ENCODE results near the gene CETP. TPM values are rescaled to one million over a fixed set of nuclear protein-coding genes. Genes with fewer than 3 reads are reported as not detected.

The CETP gene
- total and polyA plus RNA-seq, 4 experiments from 2014 or later, result 0.14 TPM; not detected in 3

DNA sequence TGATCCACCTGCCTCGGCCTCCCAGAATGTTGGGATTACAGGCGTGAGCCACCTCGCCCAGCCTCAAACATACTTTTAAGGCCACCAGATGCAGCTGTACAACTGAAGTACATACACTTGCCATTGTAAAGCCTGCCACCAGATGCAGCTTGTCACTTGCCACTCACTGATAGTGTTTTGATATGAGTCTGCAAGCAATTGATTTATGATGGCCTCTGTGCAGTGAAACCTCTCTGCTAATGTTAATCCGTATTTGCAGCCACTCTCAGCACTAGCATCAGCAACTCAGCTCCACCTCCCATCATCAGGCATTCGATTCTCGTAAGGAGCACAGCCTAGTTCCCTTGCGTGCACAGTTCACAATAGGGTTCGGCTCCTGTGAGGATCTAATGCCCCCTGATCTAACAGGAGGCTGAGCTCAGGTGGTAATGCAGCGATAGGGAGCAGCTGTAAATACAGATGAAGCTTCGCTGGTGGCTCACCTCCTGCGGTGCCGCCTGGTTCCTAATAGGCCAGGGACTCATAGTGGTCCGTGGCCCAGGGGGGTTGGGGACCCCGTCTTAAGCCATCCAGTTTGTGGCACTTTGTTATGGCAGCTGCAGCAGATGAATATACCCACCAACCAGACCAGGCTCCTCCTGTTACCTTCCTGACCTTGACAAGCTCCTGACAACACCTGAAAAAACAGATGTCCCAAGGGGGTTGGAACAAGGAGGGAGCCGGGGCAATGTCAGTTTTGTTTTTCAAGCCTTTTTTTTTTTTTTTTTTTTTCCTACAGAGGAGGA, 31.1 kb upstream of the CETP start:
- peak overlapping the region; percentile 96 for H3K27ac ChIP-seq (ENCODE audit: low read depth, low read length)
- peaks cover 17 to 41% (median 26%) of the 10 kb centered on the region in 4 donors for H3K4me1 Mint-ChIP-seq
- H3K9me3 ChIP-seq (ENCODE audit: control insufficient read depth in 1 of 2, low read length in 2 of 2), result no peaks in the 10 kb centered on the region
- peak overlapping the region in 6 of 8 donors; percentile 29 to 99 (median 96) for H3K4me3 Mint-ChIP-seq
- DNase-seq, result no peak
- peaks cover under 1% of the 10 kb centered on the region for H3K36me3 ChIP-seq (ENCODE audit: insufficient read depth, low read length)
- H3K36me3 Mint-ChIP-seq, result peaks cover 8 to 36% of the 10 kb centered on the region in 2 donors
- peaks cover 35% of the 10 kb centered on the region for H3K4me1 ChIP-seq (ENCODE audit: insufficient read depth, low read length)
- H3K27me3 ChIP-seq (ENCODE audit: insufficient read depth, low read length), result no peaks in the 10 kb centered on the region
- intact Hi-C loops (cut with micrococcal nuclease), result loop anchor here (10.0 kb wide), 1 partner anchor 206 kb away; no protein-coding TSS in a partner anchor
- CTCF ChIA-PET (ENCODE audit: partially characterized antibody), result interaction anchor here (0.7 to 1.1 kb wide), 3 partner anchors 10 to 84 kb away, joined by 3 to 5 read pairs (median 3); no protein-coding TSS in a partner anchor
- no peaks in the 10 kb centered on the region for H3K27me3 Mint-ChIP-seq
- peak overlapping the region; percentile 93 to 99 (median 96) for H3K27ac Mint-ChIP-seq
- POLR2A ChIA-PET (ENCODE audit: partially characterized antibody), result interaction anchor here (0.6 to 4.7 kb wide), 14 partner anchors 8 to 434 kb away, joined by 4 to 51 read pairs (median 10); partner anchors contain the start of genes CPNE2 and NLRC5
- no peaks in the 10 kb centered on the region for H3K9me3 Mint-ChIP-seq
- no peak overlapping the region for H3K4me3 ChIP-seq (ENCODE audit: low read length in 2 of 2)

DNA sequence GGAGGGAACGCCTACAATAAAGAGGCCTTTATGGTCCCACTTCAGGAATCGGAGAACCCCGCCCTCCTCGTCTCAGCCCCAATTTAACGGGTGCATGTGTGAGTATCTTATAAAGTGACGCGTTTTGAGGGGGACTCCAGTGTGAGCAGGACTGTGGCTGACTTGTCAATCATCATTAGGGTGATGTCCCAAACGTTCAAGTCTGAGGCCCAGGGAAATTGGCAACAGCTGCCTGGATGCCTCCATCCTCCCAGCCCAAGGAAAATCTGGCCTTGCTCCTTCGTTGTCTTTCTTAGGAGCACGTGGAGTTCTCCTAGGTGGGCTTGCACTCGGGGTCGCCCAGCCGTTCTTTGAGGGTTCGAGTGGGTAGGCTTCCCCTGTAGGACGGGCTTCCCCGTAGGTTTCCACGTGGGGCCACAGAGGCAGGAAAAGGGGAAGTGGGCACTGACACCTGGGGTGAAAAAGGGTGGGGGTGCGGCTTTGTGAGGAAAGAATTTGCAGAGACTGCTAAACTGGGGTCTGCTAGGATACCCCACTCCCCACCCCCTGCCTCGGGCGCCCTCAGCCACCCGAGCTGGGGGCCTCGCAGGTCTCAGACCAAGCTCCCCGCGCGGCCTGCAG, 30.4 kb upstream of the CETP start:
- peak in 1 of 5 donors; percentile 47 for DNase-seq
- Mint-ChIP-seq H3K4me1 (peaks cover 19 to 45% (median 31%) of the 10 kb centered on the region in 4 donors), H3K27me3 (no peaks in the 10 kb centered on the region), H3K27ac (peak overlapping the region; percentile 93 to 99 (median 96)), H3K9me3 (no peaks in the 10 kb centered on the region), H3K4me3 (peak overlapping the region; percentile 95 to 99 (median 98)), H3K36me3 (peaks cover 12 to 42% of the 10 kb centered on the region in 2 donors)
- Histone ChIP-seq H3K27ac (ENCODE audit: low read depth, low read length) (peak overlapping the region; percentile 96), H3K9me3 (ENCODE audit: control insufficient read depth in 1 of 2, low read length in 2 of 2) (no peaks in the 10 kb centered on the region), H3K36me3 (ENCODE audit: insufficient read depth, low read length) (peaks cover 7% of the 10 kb centered on the region), H3K4me3 (ENCODE audit: low read length in 2 of 2) (peak overlapping the region; percentile 19 to 83), H3K4me1 (ENCODE audit: insufficient read depth, low read length) (peaks cover 42% of the 10 kb centered on the region), H3K27me3 (ENCODE audit: insufficient read depth, low read length) (no peaks in the 10 kb centered on the region)
- intact Hi-C loops (cut with micrococcal nuclease), result loop anchor here (10.0 kb wide), 1 partner anchor 207 kb away; no protein-coding TSS in a partner anchor
- ChIA-PET POLR2A (ENCODE audit: partially characterized antibody) (interaction anchor here (0.6 to 4.7 kb wide), 34 partner anchors 7 to 879 kb away, joined by 3 to 51 read pairs (median 5); partner anchors contain the start of genes BBS2, CCDC102A, CIAPIN1 and COQ9), CTCF (ENCODE audit: partially characterized antibody) (interaction anchor here (0.7 to 1.1 kb wide), 3 partner anchors 10 to 85 kb away, joined by 3 to 5 read pairs (median 3); no protein-coding TSS in a partner anchor)

DNA sequence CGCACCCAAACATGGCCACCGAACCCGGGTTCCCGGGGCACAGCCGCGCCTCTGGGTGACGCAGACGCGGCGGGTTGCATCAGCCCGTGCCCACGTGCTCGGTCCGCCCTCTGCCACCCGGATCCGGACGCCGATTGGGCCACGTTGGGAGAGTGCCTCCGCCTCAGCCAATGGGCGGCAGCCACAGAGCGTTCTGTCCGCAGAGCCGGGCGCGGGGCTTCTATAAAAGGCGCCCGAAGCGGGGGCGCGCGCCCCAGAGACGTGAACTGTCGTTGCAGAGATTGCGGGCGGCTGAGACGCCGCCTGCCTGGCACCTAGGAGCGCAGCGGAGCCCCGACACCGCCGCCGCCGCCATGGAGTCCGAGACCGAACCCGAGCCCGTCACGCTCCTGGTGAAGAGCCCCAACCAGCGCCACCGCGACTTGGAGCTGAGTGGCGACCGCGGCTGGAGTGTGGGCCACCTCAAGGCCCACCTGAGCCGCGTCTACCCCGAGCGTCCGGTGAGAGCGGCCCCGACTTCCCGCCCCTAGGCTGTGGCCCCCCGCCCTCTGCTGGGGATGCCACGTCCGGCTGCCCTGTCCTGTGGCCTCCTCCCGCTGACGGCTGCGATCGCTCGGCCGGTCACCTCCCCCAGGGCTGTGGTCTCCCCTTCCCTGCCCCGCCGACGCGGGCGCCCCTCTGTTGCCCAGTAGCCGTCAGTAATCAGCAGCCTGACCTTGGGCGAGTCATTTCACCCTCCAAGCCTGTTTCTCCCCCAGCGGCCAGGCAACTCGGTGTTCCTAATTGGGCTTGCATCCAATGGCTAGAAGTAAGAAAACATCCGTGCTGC, 29.6 kb upstream of the CETP start, which contains the start of gene HERPUD1:
TSS of gene HERPUD1 (plus strand) at position 251 of the 829 bp plus-strand sequence. CDS start at position 354, 103 bp downstream.
- peaks cover 48% of the 10 kb centered on the region for H3K4me1 ChIP-seq (ENCODE audit: insufficient read depth, low read length)
- no peaks in the 10 kb centered on the region for H3K27me3 Mint-ChIP-seq
- intact Hi-C loops (cut with micrococcal nuclease), result loop anchor here (1.0 to 10.0 kb wide), 6 partner anchors 32 to 368 kb away; partner anchors contain the start of genes NLRC5, PSME3IP1 and RSPRY1
- no peaks in the 10 kb centered on the region for H3K9me3 Mint-ChIP-seq
- H3K4me3 Mint-ChIP-seq, result peak within 1 kb of the TSS; percentile 95 to 99 (median 98)
- peaks cover 23 to 52% (median 37%) of the 10 kb centered on the region in 4 donors for H3K4me1 Mint-ChIP-seq
- DNase-seq, result peak; percentile 98 to 99 (median 99)
- POLR2A ChIA-PET (ENCODE audit: partially characterized antibody), result interaction anchor here (0.7 to 4.7 kb wide), 36 partner anchors 8 to 878 kb away, joined by 3 to 51 read pairs (median 5); partner anchors contain the start of genes BBS2, CCDC102A, CIAPIN1 and COQ9
- H3K27me3 ChIP-seq (ENCODE audit: insufficient read depth, low read length), result no peaks in the 10 kb centered on the region
- peak within 1 kb of the TSS; percentile 95 to 99 (median 98) for H3K27ac Mint-ChIP-seq
- peaks cover 19 to 49% of the 10 kb centered on the region in 2 donors for H3K36me3 Mint-ChIP-seq
- H3K36me3 ChIP-seq (ENCODE audit: insufficient read depth, low read length), result peaks cover 14% of the 10 kb centered on the region
- H3K9me3 ChIP-seq (ENCODE audit: control insufficient read depth in 1 of 2, low read length in 2 of 2), result no peaks in the 10 kb centered on the region
- peak within 1 kb of the TSS; percentile 96 for H3K27ac ChIP-seq (ENCODE audit: low read depth, low read length)
- CTCF ChIA-PET (ENCODE audit: partially characterized antibody), result no interaction called here
- H3K4me3 ChIP-seq (ENCODE audit: low read length in 2 of 2), result peak within 1 kb of the TSS; percentile 51 to 83

DNA sequence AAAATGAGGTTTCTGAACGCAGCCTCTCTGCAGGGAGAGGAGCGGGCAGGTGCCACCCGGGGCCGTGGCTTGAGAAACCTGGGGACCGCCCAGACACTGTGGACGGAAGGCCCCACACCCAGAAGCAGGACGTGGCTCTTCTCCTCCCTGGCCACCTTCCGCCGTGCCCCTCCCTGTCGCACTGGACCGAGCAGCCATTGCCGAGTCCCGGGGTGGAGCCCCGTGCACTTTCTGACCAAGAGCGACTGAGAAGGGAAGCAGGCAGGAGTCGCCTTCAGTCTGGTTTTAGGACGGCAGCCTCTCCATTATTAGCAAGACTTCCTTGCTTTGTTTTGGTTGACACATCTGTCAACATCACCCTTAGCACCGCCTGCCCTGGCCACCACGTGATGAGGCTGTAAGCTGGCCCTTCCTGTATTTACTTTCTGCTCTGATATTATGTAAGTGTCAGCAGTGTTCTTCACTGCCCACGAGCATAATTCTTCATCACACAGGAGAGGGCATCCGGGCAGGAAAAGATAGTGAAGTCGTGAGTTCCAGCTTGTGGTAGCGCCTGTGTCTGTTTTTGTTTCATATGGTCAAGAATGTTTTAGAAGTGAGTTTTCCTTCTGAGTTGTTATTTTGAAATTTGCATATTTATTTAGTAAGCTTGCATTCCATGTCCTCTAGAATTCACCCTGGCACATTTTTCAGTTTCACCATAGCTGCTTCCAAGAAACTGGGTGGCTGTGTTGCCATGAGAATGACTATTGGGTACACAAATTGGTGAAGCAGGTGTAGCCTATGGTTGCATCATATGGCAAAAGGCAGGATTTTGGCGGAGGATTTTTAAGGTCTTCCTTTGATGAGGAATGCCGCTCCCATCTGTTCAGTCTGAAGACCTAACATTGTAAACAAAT, 28.8 kb upstream of the CETP start:
- intact Hi-C loops (cut with micrococcal nuclease), result loop anchor here (1.0 to 10.0 kb wide), 6 partner anchors 31 to 367 kb away; partner anchors contain the start of genes NLRC5, PSME3IP1 and RSPRY1
- Mint-ChIP-seq H3K9me3 (no peaks in the 10 kb centered on the region), H3K4me3 (peak overlapping the region; percentile 95 to 99 (median 98)), H3K27ac (peak overlapping the region; percentile 86 to 99 (median 98)), H3K27me3 (no peaks in the 10 kb centered on the region), H3K36me3 (peaks cover 25 to 58% of the 10 kb centered on the region in 2 donors), H3K4me1 (peaks cover 28 to 61% (median 41%) of the 10 kb centered on the region in 4 donors)
- no peaks in the 10 kb centered on the region for H3K9me3 ChIP-seq (ENCODE audit: control insufficient read depth in 1 of 2, low read length in 2 of 2)
- peaks cover 57% of the 10 kb centered on the region for H3K4me1 ChIP-seq (ENCODE audit: insufficient read depth, low read length)
- H3K27ac ChIP-seq (ENCODE audit: low read depth, low read length), result peak overlapping the region; percentile 96
- peak in 3 of 5 donors; percentile 26 to 47 (median 38) for DNase-seq
- H3K27me3 ChIP-seq (ENCODE audit: insufficient read depth, low read length), result no peaks in the 10 kb centered on the region
- ChIA-PET CTCF (ENCODE audit: partially characterized antibody) (interaction anchor here (1.0 to 1.9 kb wide), 3 partner anchors 25 to 66 kb away, joined by 5 to 7 read pairs (median 5); no protein-coding TSS in a partner anchor), POLR2A (ENCODE audit: partially characterized antibody) (interaction anchor here (0.6 to 4.7 kb wide), 32 partner anchors 9 to 514 kb away, joined by 3 to 51 read pairs (median 6); partner anchors contain the start of genes CIAPIN1, COQ9, NLRC5 and PSME3IP1)
- peak overlapping the region; percentile 51 to 83 for H3K4me3 ChIP-seq (ENCODE audit: low read length in 2 of 2)
- peaks cover 23% of the 10 kb centered on the region for H3K36me3 ChIP-seq (ENCODE audit: insufficient read depth, low read length)

DNA sequence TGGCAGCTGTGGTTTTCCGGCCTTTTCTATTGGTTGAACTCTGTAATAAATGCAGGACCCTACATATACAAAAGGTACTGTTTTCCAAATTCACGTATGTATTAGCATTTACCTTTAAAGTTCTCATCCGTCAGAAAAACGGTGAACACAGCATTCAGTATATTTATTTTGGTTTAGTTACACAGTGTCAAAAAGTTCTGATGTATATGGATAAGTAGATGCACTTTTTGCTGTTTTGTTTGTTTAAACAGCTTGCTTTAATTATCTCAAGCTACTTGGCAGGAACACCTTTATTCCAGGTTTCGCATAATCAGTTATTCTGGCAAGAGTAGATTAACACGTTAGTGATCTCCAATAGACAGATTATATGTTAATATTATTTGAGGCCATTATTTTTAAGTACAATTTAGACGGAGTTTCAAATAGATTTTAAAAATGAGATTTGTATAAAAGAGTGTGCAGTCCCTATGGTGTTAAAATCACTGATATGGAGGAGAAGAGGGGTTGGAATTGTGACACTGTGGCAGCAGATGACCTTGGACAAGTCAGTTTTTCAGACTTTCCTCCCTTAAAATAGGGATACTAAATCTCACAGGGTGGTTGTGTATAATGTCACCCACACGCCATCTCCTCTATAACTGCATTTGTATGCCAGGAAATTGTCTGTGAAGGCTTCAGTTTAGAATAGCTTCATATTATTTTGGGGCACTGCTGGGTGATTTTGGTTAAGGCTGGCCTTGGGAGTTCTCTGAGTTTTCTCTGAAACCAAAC, 27.7 kb upstream of the CETP start:
- Mint-ChIP-seq H3K9me3 (no peaks in the 10 kb centered on the region), H3K27ac (peak overlapping the region; percentile 64 to 99 (median 97)), H3K4me3 (peak overlapping the region; percentile 95 to 99 (median 98)), H3K4me1 (peaks cover 37 to 68% (median 51%) of the 10 kb centered on the region in 4 donors), H3K36me3 (peaks cover 33 to 68% of the 10 kb centered on the region in 2 donors), H3K27me3 (no peaks in the 10 kb centered on the region)
- Histone ChIP-seq H3K27me3 (ENCODE audit: insufficient read depth, low read length) (no peaks in the 10 kb centered on the region), H3K36me3 (ENCODE audit: insufficient read depth, low read length) (peaks cover 31% of the 10 kb centered on the region), H3K27ac (ENCODE audit: low read depth, low read length) (peak overlapping the region; percentile 96), H3K9me3 (ENCODE audit: control insufficient read depth in 1 of 2, low read length in 2 of 2) (no peaks in the 10 kb centered on the region), H3K4me1 (ENCODE audit: insufficient read depth, low read length) (peaks cover 67% of the 10 kb centered on the region), H3K4me3 (ENCODE audit: low read length in 2 of 2) (peak overlapping the region; percentile 51 to 83)
- no peak for DNase-seq
- ChIA-PET POLR2A (ENCODE audit: partially characterized antibody) (interaction anchor here (0.7 to 4.7 kb wide), 12 partner anchors 10 to 136 kb away, joined by 3 to 51 read pairs (median 6); partner anchors contain the start of gene NLRC5), CTCF (ENCODE audit: partially characterized antibody) (interaction anchor here (0.8 to 1.9 kb wide), 5 partner anchors 24 to 67 kb away, joined by 3 to 7 read pairs (median 5); no protein-coding TSS in a partner anchor)
- intact Hi-C loops (cut with micrococcal nuclease), result loop anchor here (2.0 to 10.0 kb wide), 2 partner anchors 55 to 209 kb away; partner anchors contain the start of gene NLRC5

Measured in CD4-positive, alpha-beta memory T cell (primary cell).